ENCODE results near the gene TMEM263. TPM values are rescaled to one million over a fixed set of nuclear protein-coding genes. Genes with fewer than 3 reads are reported as not detected.
A peak's percentile ranks its signal among the peaks of the same experiment; 100 is the strongest.

Gene TMEM263
- polyA plus RNA-seq, 2 donors, result 2.8 to 4.4 TPM

- no peak overlapping the region for H3K4me3 ChIP-seq (ENCODE audit: low read depth in 1 of 2, low read length in 2 of 2)
- no peaks in the 10 kb centered on the region for H3K27me3 ChIP-seq (ENCODE audit: control insufficient read depth in 1 of 2, insufficient read depth in 2 of 2, low read length in 2 of 2)
- WGBS, 2 donors, result 89 to 94% methylated on average over 2 of the region's 2 CpGs
- H3K9me3 ChIP-seq (ENCODE audit: control insufficient read depth in 2 of 2, insufficient read depth in 1 of 2, low read depth in 1 of 2, low read length in 1 of 2), result no peaks in the 10 kb centered on the region
- H3K4me1 ChIP-seq (ENCODE audit: control insufficient read depth in 2 of 2, insufficient read depth in 2 of 2, low read length in 1 of 2), result no peaks in the 10 kb centered on the region
- H3K27ac ChIP-seq (ENCODE audit: low read depth in 2 of 2, low read length in 1 of 2), result no peak overlapping the region
- H3K36me3 ChIP-seq (ENCODE audit: control insufficient read depth in 2 of 2, insufficient read depth in 2 of 2, low read length in 1 of 2), result no peaks in the 10 kb centered on the region
These were observed 12.9 kb upstream of the TMEM263 start for GRCh38 chr12:106942775-106943174.

- H3K27ac ChIP-seq (ENCODE audit: low read depth in 2 of 2, low read length in 1 of 2), result no peak overlapping the region
- WGBS, 2 donors, result 19 to 22% methylated on average over 1 of the region's 1 CpG
- no peak overlapping the region for H3K4me3 ChIP-seq (ENCODE audit: low read depth in 1 of 2, low read length in 2 of 2)
- no peaks in the 10 kb centered on the region for H3K4me1 ChIP-seq (ENCODE audit: control insufficient read depth in 2 of 2, insufficient read depth in 2 of 2, low read length in 1 of 2)
- H3K36me3 ChIP-seq (ENCODE audit: control insufficient read depth in 2 of 2, insufficient read depth in 2 of 2, low read length in 1 of 2), result no peaks in the 10 kb centered on the region
- no peaks in the 10 kb centered on the region for H3K27me3 ChIP-seq (ENCODE audit: control insufficient read depth in 1 of 2, insufficient read depth in 2 of 2, low read length in 2 of 2)
- H3K9me3 ChIP-seq (ENCODE audit: control insufficient read depth in 2 of 2, insufficient read depth in 1 of 2, low read depth in 1 of 2, low read length in 1 of 2), result no peaks in the 10 kb centered on the region
These were observed 10.4 kb upstream of the TMEM263 start for GRCh38 chr12:106945261-106945851.

- H3K27ac ChIP-seq (ENCODE audit: low read depth in 2 of 2, low read length in 1 of 2), result no peak overlapping the region
- no peaks in the 10 kb centered on the region for H3K4me1 ChIP-seq (ENCODE audit: control insufficient read depth in 2 of 2, insufficient read depth in 2 of 2, low read length in 1 of 2)
- H3K36me3 ChIP-seq (ENCODE audit: control insufficient read depth in 2 of 2, insufficient read depth in 2 of 2, low read length in 1 of 2), result no peaks in the 10 kb centered on the region
- H3K4me3 ChIP-seq (ENCODE audit: low read depth in 1 of 2, low read length in 2 of 2), result no peak overlapping the region
- no peaks in the 10 kb centered on the region for H3K27me3 ChIP-seq (ENCODE audit: control insufficient read depth in 1 of 2, insufficient read depth in 2 of 2, low read length in 2 of 2)
- no peaks in the 10 kb centered on the region for H3K9me3 ChIP-seq (ENCODE audit: control insufficient read depth in 2 of 2, insufficient read depth in 1 of 2, low read depth in 1 of 2, low read length in 1 of 2)
These were observed 8.2 kb upstream of the TMEM263 start for GRCh38 chr12:106947461-106947860.

- H3K36me3 ChIP-seq (ENCODE audit: control insufficient read depth in 2 of 2, insufficient read depth in 2 of 2, low read length in 1 of 2), result no peaks in the 10 kb centered on the region
- no peak overlapping the region for H3K4me3 ChIP-seq (ENCODE audit: low read depth in 1 of 2, low read length in 2 of 2)
- H3K9me3 ChIP-seq (ENCODE audit: control insufficient read depth in 2 of 2, insufficient read depth in 1 of 2, low read depth in 1 of 2, low read length in 1 of 2), result no peaks in the 10 kb centered on the region
- no peak overlapping the region for H3K27ac ChIP-seq (ENCODE audit: low read depth in 2 of 2, low read length in 1 of 2)
- peaks cover 0 to 3% of the 10 kb centered on the region in 2 donors for H3K27me3 ChIP-seq (ENCODE audit: control insufficient read depth in 1 of 2, insufficient read depth in 2 of 2, low read length in 2 of 2)
- WGBS, 2 donors, result 95 to 97% methylated on average over 5 of the region's 5 CpGs
- H3K4me1 ChIP-seq (ENCODE audit: control insufficient read depth in 2 of 2, insufficient read depth in 2 of 2, low read length in 1 of 2), result peaks cover 0 to 3% of the 10 kb centered on the region in 2 donors
These were observed 5.1 kb upstream of the TMEM263 start for GRCh38 chr12:106950591-106950990.

- Histone ChIP-seq H3K4me1 (ENCODE audit: control insufficient read depth in 2 of 2, insufficient read depth in 2 of 2, low read length in 1 of 2) (peaks cover 0 to 3% of the 10 kb centered on the region in 2 donors), H3K27me3 (ENCODE audit: control insufficient read depth in 1 of 2, insufficient read depth in 2 of 2, low read length in 2 of 2) (peaks cover 0 to 3% of the 10 kb centered on the region in 2 donors), H3K9me3 (ENCODE audit: control insufficient read depth in 2 of 2, insufficient read depth in 1 of 2, low read depth in 1 of 2, low read length in 1 of 2) (no peaks in the 10 kb centered on the region), H3K27ac (ENCODE audit: low read depth in 2 of 2, low read length in 1 of 2) (no peak overlapping the region), H3K4me3 (ENCODE audit: low read depth in 1 of 2, low read length in 2 of 2) (no peak overlapping the region), H3K36me3 (ENCODE audit: control insufficient read depth in 2 of 2, insufficient read depth in 2 of 2, low read length in 1 of 2) (no peaks in the 10 kb centered on the region)
- WGBS, 2 donors, result 61 to 68% methylated on average over 12 of the region's 12 CpGs
These were observed 2.1 kb upstream of the TMEM263 start for GRCh38 chr12:106953352-106954250.

- Histone ChIP-seq H3K27ac (ENCODE audit: low read depth in 2 of 2, low read length in 1 of 2) (peak overlapping the region; percentile 90 to 93), H3K4me1 (ENCODE audit: control insufficient read depth in 2 of 2, insufficient read depth in 2 of 2, low read length in 1 of 2) (peaks cover 0 to 4% of the 10 kb centered on the region in 2 donors), H3K9me3 (ENCODE audit: control insufficient read depth in 2 of 2, insufficient read depth in 1 of 2, low read depth in 1 of 2, low read length in 1 of 2) (no peaks in the 10 kb centered on the region), H3K4me3 (ENCODE audit: low read depth in 1 of 2, low read length in 2 of 2) (peak overlapping the region; percentile 79 to 91), H3K27me3 (ENCODE audit: control insufficient read depth in 1 of 2, insufficient read depth in 2 of 2, low read length in 2 of 2) (peaks cover 0 to 3% of the 10 kb centered on the region in 2 donors), H3K36me3 (ENCODE audit: control insufficient read depth in 2 of 2, insufficient read depth in 2 of 2, low read length in 1 of 2) (no peaks in the 10 kb centered on the region)
- 30 to 39% methylated on average over 36 of the region's 36 CpGs for WGBS, 2 donors
These were observed 988 bp upstream of the TMEM263 start for GRCh38 chr12:106954462-106955376.

- H3K27ac ChIP-seq (ENCODE audit: low read depth in 2 of 2, low read length in 1 of 2), result peak overlapping the region; percentile 90 to 93
- 0 to 1% methylated on average over 22 to 34 of the region's 34 CpGs for WGBS, 2 donors
- H3K4me3 ChIP-seq (ENCODE audit: low read depth in 1 of 2, low read length in 2 of 2), result peak overlapping the region; percentile 79 to 91
- peaks cover 0 to 3% of the 10 kb centered on the region in 2 donors for H3K27me3 ChIP-seq (ENCODE audit: control insufficient read depth in 1 of 2, insufficient read depth in 2 of 2, low read length in 2 of 2)
- no peaks in the 10 kb centered on the region for H3K9me3 ChIP-seq (ENCODE audit: control insufficient read depth in 2 of 2, insufficient read depth in 1 of 2, low read depth in 1 of 2, low read length in 1 of 2)
- H3K4me1 ChIP-seq (ENCODE audit: control insufficient read depth in 2 of 2, insufficient read depth in 2 of 2, low read length in 1 of 2), result peaks cover 0 to 4% of the 10 kb centered on the region in 2 donors
- no peaks in the 10 kb centered on the region for H3K36me3 ChIP-seq (ENCODE audit: control insufficient read depth in 2 of 2, insufficient read depth in 2 of 2, low read length in 1 of 2)
These were observed 406 bp downstream of the TMEM263 start for GRCh38 chr12:106956048-106956578.

- Histone ChIP-seq H3K4me3 (ENCODE audit: low read depth in 1 of 2, low read length in 2 of 2) (peak overlapping the region in 1 of 2 donors; percentile 79), H3K36me3 (ENCODE audit: control insufficient read depth in 2 of 2, insufficient read depth in 2 of 2, low read length in 1 of 2) (no peaks in the 10 kb centered on the region), H3K4me1 (ENCODE audit: control insufficient read depth in 2 of 2, insufficient read depth in 2 of 2, low read length in 1 of 2) (peaks cover 0 to 4% of the 10 kb centered on the region in 2 donors), H3K27me3 (ENCODE audit: control insufficient read depth in 1 of 2, insufficient read depth in 2 of 2, low read length in 2 of 2) (peaks cover 0 to 2% of the 10 kb centered on the region in 2 donors), H3K27ac (ENCODE audit: low read depth in 2 of 2, low read length in 1 of 2) (no peak overlapping the region), H3K9me3 (ENCODE audit: control insufficient read depth in 2 of 2, insufficient read depth in 1 of 2, low read depth in 1 of 2, low read length in 1 of 2) (no peaks in the 10 kb centered on the region)
- WGBS, 2 donors, result 11 to 15% methylated on average over 1 of the region's 1 CpG
These were observed 1.9 kb downstream of the TMEM263 start for GRCh38 chr12:106957583-106957982.

- WGBS, 2 donors, result 65 to 84% methylated on average over 3 of the region's 3 CpGs
- no peak overlapping the region for H3K4me3 ChIP-seq (ENCODE audit: low read depth in 1 of 2, low read length in 2 of 2)
- no peak overlapping the region for H3K27ac ChIP-seq (ENCODE audit: low read depth in 2 of 2, low read length in 1 of 2)
- H3K27me3 ChIP-seq (ENCODE audit: control insufficient read depth in 1 of 2, insufficient read depth in 2 of 2, low read length in 2 of 2), result no peaks in the 10 kb centered on the region
- peaks cover 0 to 2% of the 10 kb centered on the region in 2 donors for H3K4me1 ChIP-seq (ENCODE audit: control insufficient read depth in 2 of 2, insufficient read depth in 2 of 2, low read length in 1 of 2)
- H3K36me3 ChIP-seq (ENCODE audit: control insufficient read depth in 2 of 2, insufficient read depth in 2 of 2, low read length in 1 of 2), result no peaks in the 10 kb centered on the region
- H3K9me3 ChIP-seq (ENCODE audit: control insufficient read depth in 2 of 2, insufficient read depth in 1 of 2, low read depth in 1 of 2, low read length in 1 of 2), result no peaks in the 10 kb centered on the region
These were observed 4.7 kb downstream of the TMEM263 start for GRCh38 chr12:106960443-106960842.
